Measurements from ENCODE around the gene CPEB4.

The CPEB4 gene

GRCh38 chr5:173961418-173961817 lies 73.3 kb downstream of the CPEB4 start:
- no peak overlapping the region for H4K8ac ChIP-seq (ENCODE audit: low read depth, low read length)
- no peak overlapping the region for H3K4ac ChIP-seq (ENCODE audit: low read depth, low read length)
- H2AK5ac ChIP-seq (ENCODE audit: low read length), result no peak overlapping the region
- H2BK5ac ChIP-seq (ENCODE audit: low read depth, low read length, poor library complexity), result no peak overlapping the region
- no peaks in the 10 kb centered on the region for H3K9me3 ChIP-seq (ENCODE audit: insufficient read depth, low read depth, low read length)
- no peak overlapping the region for H3K4me2 ChIP-seq (ENCODE audit: low read length)
- H3K23ac ChIP-seq (ENCODE audit: low read length), result no peak overlapping the region
- H4K91ac ChIP-seq (ENCODE audit: low read depth, low read length), result no peak overlapping the region
- no peak overlapping the region for H3K4me3 ChIP-seq (ENCODE audit: low read depth, low read length)
- no peak overlapping the region for H3K9ac ChIP-seq (ENCODE audit: low read length)
- no peak overlapping the region for H3K14ac ChIP-seq (ENCODE audit: low read length)
- no peak overlapping the region for H3K27ac ChIP-seq (ENCODE audit: low read depth, low read length)
- no peak for DNase-seq
- H4K12ac ChIP-seq (ENCODE audit: low read depth, low read length), result no peak overlapping the region
- peaks cover 0 to 4% of the 10 kb centered on the region in 2 experiments for H3K4me1 ChIP-seq (ENCODE audit: control insufficient read depth in 1 of 2, insufficient read depth in 2 of 2, low read length in 2 of 2)
- H3K27me3 ChIP-seq (ENCODE audit: insufficient read depth, low read length), result no peaks in the 10 kb centered on the region
- no peaks in the 10 kb centered on the region for H3K79me2 ChIP-seq (ENCODE audit: control insufficient read depth, insufficient read depth, low read length, poor library complexity)
- H2BK12ac ChIP-seq (ENCODE audit: low read length), result no peak overlapping the region
- H2BK120ac ChIP-seq (ENCODE audit: insufficient read depth, low read length, poor library complexity), result no peak overlapping the region
- H2AFZ ChIP-seq (ENCODE audit: insufficient read depth, low read length, poor library complexity), result no peak overlapping the region
- no peak overlapping the region for H3K18ac ChIP-seq (ENCODE audit: low read length)
- peaks cover 0 to 5% of the 10 kb centered on the region in 2 experiments for H3K36me3 ChIP-seq (ENCODE audit: control insufficient read depth in 1 of 2, insufficient read depth in 2 of 2, low read length in 2 of 2)
- H3K79me1 ChIP-seq (ENCODE audit: low read length), result no peaks in the 10 kb centered on the region
- no CpG with 5 or more reads among the region's 1 CpG for WGBS (ENCODE audit: extremely low coverage, insufficient coverage, insufficient read length)

GRCh38 chr5:173962436-173962972 lies 74.4 kb downstream of the CPEB4 start:
- Histone ChIP-seq H2AFZ (ENCODE audit: insufficient read depth, low read length, poor library complexity) (no peak overlapping the region), H3K4ac (ENCODE audit: low read depth, low read length) (no peak overlapping the region), H3K79me2 (ENCODE audit: control insufficient read depth, insufficient read depth, low read length, poor library complexity) (no peaks in the 10 kb centered on the region), H3K4me1 (ENCODE audit: control insufficient read depth in 1 of 2, insufficient read depth in 2 of 2, low read length in 2 of 2) (peaks cover 0 to 4% of the 10 kb centered on the region in 2 experiments), H2BK12ac (ENCODE audit: low read length) (no peak overlapping the region), H4K8ac (ENCODE audit: low read depth, low read length) (no peak overlapping the region), H3K23ac (ENCODE audit: low read length) (no peak overlapping the region), H2BK5ac (ENCODE audit: low read depth, low read length, poor library complexity) (no peak overlapping the region), H4K12ac (ENCODE audit: low read depth, low read length) (no peak overlapping the region), H3K14ac (ENCODE audit: low read length) (no peak overlapping the region), H3K4me2 (ENCODE audit: low read length) (no peak overlapping the region), H2AK5ac (ENCODE audit: low read length) (no peak overlapping the region), H4K91ac (ENCODE audit: low read depth, low read length) (no peak overlapping the region), H3K27ac (ENCODE audit: low read depth, low read length) (no peak overlapping the region), H3K18ac (ENCODE audit: low read length) (no peak overlapping the region), H3K27me3 (ENCODE audit: insufficient read depth, low read length) (no peaks in the 10 kb centered on the region), H3K36me3 (ENCODE audit: control insufficient read depth in 1 of 2, insufficient read depth in 2 of 2, low read length in 2 of 2) (peaks cover 0 to 5% of the 10 kb centered on the region in 2 experiments), H3K79me1 (ENCODE audit: low read length) (no peaks in the 10 kb centered on the region), H3K4me3 (ENCODE audit: low read depth, low read length) (no peak overlapping the region), H3K9ac (ENCODE audit: low read length) (no peak overlapping the region), H2BK120ac (ENCODE audit: insufficient read depth, low read length, poor library complexity) (no peak overlapping the region), H3K9me3 (ENCODE audit: insufficient read depth, low read depth, low read length) (no peaks in the 10 kb centered on the region)
- DNase-seq, result no peak
- WGBS (ENCODE audit: extremely low coverage, insufficient coverage, insufficient read length), result no CpG with 5 or more reads among the region's 3 CpGs

- Histone ChIP-seq H3K9ac (ENCODE audit: low read length) (no peak overlapping the region), H4K12ac (ENCODE audit: low read depth, low read length) (no peak overlapping the region), H2AK5ac (ENCODE audit: low read length) (no peak overlapping the region), H2BK5ac (ENCODE audit: low read depth, low read length, poor library complexity) (no peak overlapping the region), H3K4me1 (ENCODE audit: control insufficient read depth in 1 of 2, insufficient read depth in 2 of 2, low read length in 2 of 2) (peaks cover 0 to 4% of the 10 kb centered on the region in 2 experiments), H3K79me2 (ENCODE audit: control insufficient read depth, insufficient read depth, low read length, poor library complexity) (no peaks in the 10 kb centered on the region), H3K18ac (ENCODE audit: low read length) (no peak overlapping the region), H3K23ac (ENCODE audit: low read length) (no peak overlapping the region), H3K14ac (ENCODE audit: low read length) (no peak overlapping the region), H2AFZ (ENCODE audit: insufficient read depth, low read length, poor library complexity) (no peak overlapping the region), H3K79me1 (ENCODE audit: low read length) (no peaks in the 10 kb centered on the region), H4K8ac (ENCODE audit: low read depth, low read length) (no peak overlapping the region), H4K91ac (ENCODE audit: low read depth, low read length) (no peak overlapping the region), H3K36me3 (ENCODE audit: control insufficient read depth in 1 of 2, insufficient read depth in 2 of 2, low read length in 2 of 2) (peaks cover 0 to 2% of the 10 kb centered on the region in 2 experiments), H3K4ac (ENCODE audit: low read depth, low read length) (no peak overlapping the region), H2BK120ac (ENCODE audit: insufficient read depth, low read length, poor library complexity) (no peak overlapping the region), H3K4me3 (ENCODE audit: low read depth, low read length) (no peak overlapping the region), H3K27ac (ENCODE audit: low read depth, low read length) (no peak overlapping the region), H3K9me3 (ENCODE audit: insufficient read depth, low read depth, low read length) (no peaks in the 10 kb centered on the region), H2BK12ac (ENCODE audit: low read length) (no peak overlapping the region), H3K4me2 (ENCODE audit: low read length) (no peak overlapping the region), H3K27me3 (ENCODE audit: insufficient read depth, low read length) (no peaks in the 10 kb centered on the region)
- peak in 1 of 2 donors; percentile 12 for DNase-seq
- WGBS (ENCODE audit: extremely low coverage, insufficient coverage, insufficient read length), result no CpG with 5 or more reads among the region's 10 CpGs
Observed at GRCh38 chr5:173963182-173963838, 75.2 kb downstream of the CPEB4 start.

- H2BK120ac ChIP-seq (ENCODE audit: insufficient read depth, low read length, poor library complexity), result no peak overlapping the region
- no CpG with 5 or more reads among the region's 19 CpGs for WGBS (ENCODE audit: extremely low coverage, insufficient coverage, insufficient read length)
Observed at GRCh38 chr5:173963867-173964441, 75.8 kb downstream of the CPEB4 start.

More at GRCh38 chr5:173963867-173964441, 75.8 kb downstream of the CPEB4 start:
- Histone ChIP-seq H3K4me2 (ENCODE audit: low read length) (no peak overlapping the region), H2AK5ac (ENCODE audit: low read length) (no peak overlapping the region), H3K23ac (ENCODE audit: low read length) (no peak overlapping the region), H2AFZ (ENCODE audit: insufficient read depth, low read length, poor library complexity) (no peak overlapping the region), H3K14ac (ENCODE audit: low read length) (no peak overlapping the region), H3K27me3 (ENCODE audit: insufficient read depth, low read length) (no peaks in the 10 kb centered on the region), H4K12ac (ENCODE audit: low read depth, low read length) (no peak overlapping the region), H4K8ac (ENCODE audit: low read depth, low read length) (no peak overlapping the region), H3K79me1 (ENCODE audit: low read length) (no peaks in the 10 kb centered on the region), H3K9me3 (ENCODE audit: insufficient read depth, low read depth, low read length) (no peaks in the 10 kb centered on the region), H3K36me3 (ENCODE audit: control insufficient read depth in 1 of 2, insufficient read depth in 2 of 2, low read length in 2 of 2) (peaks cover 0 to 2% of the 10 kb centered on the region in 2 experiments), H3K9ac (ENCODE audit: low read length) (no peak overlapping the region), H3K4me1 (ENCODE audit: control insufficient read depth in 1 of 2, insufficient read depth in 2 of 2, low read length in 2 of 2) (peaks cover 0 to 4% of the 10 kb centered on the region in 2 experiments), H2BK5ac (ENCODE audit: low read depth, low read length, poor library complexity) (no peak overlapping the region), H4K91ac (ENCODE audit: low read depth, low read length) (no peak overlapping the region), H3K4me3 (ENCODE audit: low read depth, low read length) (no peak overlapping the region), H3K4ac (ENCODE audit: low read depth, low read length) (no peak overlapping the region), H3K18ac (ENCODE audit: low read length) (no peak overlapping the region), H3K27ac (ENCODE audit: low read depth, low read length) (no peak overlapping the region), H3K79me2 (ENCODE audit: control insufficient read depth, insufficient read depth, low read length, poor library complexity) (no peaks in the 10 kb centered on the region), H2BK12ac (ENCODE audit: low read length) (no peak overlapping the region)
- no peak for DNase-seq
